PC-9 (cell line): Measurements from ENCODE around the gene ERC2. TPM values are rescaled to one million over a fixed set of nuclear protein-coding genes. Genes with fewer than 3 reads are reported as not detected.

Experiments used
- BruUV-seq: library from RNA; stranded (reverse); fragments of 400-500 nt; replicated peaks from 2 replicates; lab custom pipeline; 2021; lab: Mats Ljungman, UMichigan
- CTCF ChIA-PET: fragments of 300-600 bp; sonication (Branson Sonifier 250); formaldehyde crosslinking; loops from one replicate; lab custom pipeline; 2022; ENCODE audit warnings: antibody characterized with exemption; lab: Charles Lee
- POLR2A ChIA-PET: fragments of 300-600 bp; sonication (Branson Sonifier 250); formaldehyde crosslinking; loops from one replicate; lab custom pipeline; 2022; ENCODE audit warnings: antibody characterized with exemption; ENCODE audit not compliant: unreplicated experiment; lab: Charles Lee
- DNase-seq, 2 experiments: peaks; one replicate each; pipeline versions ENCODE4 v3.0.0 to v3.0.0-alpha.2; 2015 to 2022; ENCODE audit warnings: mixed read lengths in 1 of 2
- H2AFZ ChIP-seq: fragments of 200-600 bp; sonication (generic); 2 replicates; pipeline ENCODE4 v1.8.1; 2017; ENCODE audit warnings: antibody characterized with exemption
- H3F3A ChIP-seq: fragments of 200-600 bp; sonication (generic); 2 replicates; pipeline ENCODE4 v1.8.1; 2017; ENCODE audit warnings: antibody characterized with exemption, mild to moderate bottlenecking, low read depth; ENCODE audit not compliant: insufficient read depth
- H3K27ac ChIP-seq: fragments of 200-600 bp; sonication (generic); 2 replicates; pipeline ENCODE4 v1.6.1; 2016; ENCODE audit warnings: mixed run types
- H3K27me3 ChIP-seq: fragments of 200-600 bp; sonication (generic); 2 replicates; pipeline ENCODE4 v1.6.1; 2016; ENCODE audit warnings: low read depth, mixed run types; ENCODE audit not compliant: insufficient read depth
- H3K36me3 ChIP-seq: fragments of 200-600 bp; sonication (generic); 2 replicates; pipeline ENCODE4 v1.6.1; 2016; ENCODE audit warnings: low read depth, mixed run types
- H3K4me1 ChIP-seq: fragments of 200-600 bp; sonication (generic); replicated peaks from 2 replicates; pipeline ENCODE4 v1.6.1; 2016; ENCODE audit warnings: mixed run types; ENCODE audit not compliant: insufficient read depth
- H3K4me2 ChIP-seq: fragments of 200-600 bp; sonication (generic); 2 replicates; pipeline ENCODE4 v1.6.1; 2017; ENCODE audit warnings: mixed run types
- H3K4me3 ChIP-seq: fragments of 200-600 bp; sonication (generic); 2 replicates; pipeline ENCODE4 v1.6.1; 2016; ENCODE audit warnings: mixed run types
- H3K79me2 ChIP-seq: fragments of 200-600 bp; sonication (generic); 2 replicates; pipeline ENCODE4 v1.6.1; 2017; ENCODE audit warnings: low read depth, mixed run types
- H3K9me2 ChIP-seq: fragments of 200-600 bp; sonication (generic); 2 replicates; pipeline ENCODE4 v1.8.1; 2017; ENCODE audit warnings: mild to moderate bottlenecking; ENCODE audit not compliant: insufficient read depth
- H3K9me3 ChIP-seq: fragments of 200-600 bp; sonication (generic); 2 replicates; pipeline ENCODE4 v1.8.1; 2016; ENCODE audit warnings: low read depth; ENCODE audit not compliant: insufficient read depth
- H4K20me1 ChIP-seq: fragments of 200-600 bp; sonication (generic); 2 replicates; pipeline ENCODE4 v1.8.1; 2017; ENCODE audit not compliant: insufficient read depth
- CTCF ChIP-seq: fragments of 200-600 bp; sonication (generic); conservative IDR thresholded peaks from 2 replicates; pipeline ENCODE4 v1.6.1; 2017; ENCODE audit warnings: mixed run types, antibody characterized with exemption, mild to moderate bottlenecking, moderate library complexity
- EZH2 ChIP-seq: fragments of 200-600 bp; sonication (generic); IDR thresholded peaks from 2 replicates; pipeline ENCODE4 v1.8.0; 2017; ENCODE audit warnings: antibody characterized with exemption, low read depth
- intact Hi-C: fragments of 100-400 bp; cut with micrococcal nuclease; formaldehyde crosslinking; loops from one replicate; pipeline ENCODE4 v1.10.0; 2022; ENCODE audit not compliant: unreplicated experiment
- total RNA-seq: library from RNA; stranded (reverse); gene quantifications from 2 replicates; pipeline ENCODE4 v1.2.3, GENCODE V29; 2021

ERC2 gene
- total RNA-seq, 1 experiment from 2014 or later: 1.4 TPM

- ChIA-PET CTCF (no interaction called here), POLR2A (no interaction called here)
- Histone ChIP-seq H3K9me3 (no peaks in the 10 kb centered on the region), H2AFZ (no peak overlapping the region), H3K9me2 (no peaks in the 10 kb centered on the region), H3K79me2 (no peaks in the 10 kb centered on the region), H3K27ac (no peak overlapping the region), H3K4me2 (no peak overlapping the region), H3K4me3 (no peak overlapping the region), H3K27me3 (no peaks in the 10 kb centered on the region), H3F3A (no peaks in the 10 kb centered on the region), H3K4me1 (no peaks in the 10 kb centered on the region), H4K20me1 (no peaks in the 10 kb centered on the region), H3K36me3 (no peaks in the 10 kb centered on the region)
- no TSS peak for BruUV-seq
- TF ChIP-seq EZH2: no peak
- TF ChIP-seq CTCF: no peak
- no peak for DNase-seq
- intact Hi-C loops: no loop called here
Measured at GRCh38 chr3:55782807-55783206, 685.5 kb downstream of the ERC2 start.

GRCh38 chr3:55782351-55782750 lies 685.9 kb downstream of the ERC2 start:
- TF ChIP-seq CTCF (no peak), EZH2 (no peak)
- H3K27me3 ChIP-seq: no peaks in the 10 kb centered on the region
- H3F3A ChIP-seq: no peaks in the 10 kb centered on the region
- intact Hi-C loops: no loop called here
- DNase-seq: no peak
- H3K79me2 ChIP-seq: no peaks in the 10 kb centered on the region
- ChIA-PET POLR2A (no interaction called here), CTCF (no interaction called here)
- H3K4me1 ChIP-seq: no peaks in the 10 kb centered on the region
- H3K9me3 ChIP-seq: no peaks in the 10 kb centered on the region
- BruUV-seq: no TSS peak
- no peak overlapping the region for H3K4me2 ChIP-seq
- H2AFZ ChIP-seq: no peak overlapping the region
- H4K20me1 ChIP-seq: no peaks in the 10 kb centered on the region
- no peak overlapping the region for H3K27ac ChIP-seq
- no peaks in the 10 kb centered on the region for H3K9me2 ChIP-seq
- H3K4me3 ChIP-seq: no peak overlapping the region
- H3K36me3 ChIP-seq: no peaks in the 10 kb centered on the region

GRCh38 chr3:55780913-55781312 lies 687.4 kb downstream of the ERC2 start:
- Histone ChIP-seq H3K36me3 (no peaks in the 10 kb centered on the region), H3F3A (no peaks in the 10 kb centered on the region), H3K4me3 (no peak overlapping the region), H3K27ac (no peak overlapping the region), H3K27me3 (no peaks in the 10 kb centered on the region), H3K9me3 (no peaks in the 10 kb centered on the region), H3K4me1 (no peaks in the 10 kb centered on the region), H3K9me2 (no peaks in the 10 kb centered on the region), H2AFZ (no peak overlapping the region), H3K4me2 (no peak overlapping the region), H3K79me2 (no peaks in the 10 kb centered on the region), H4K20me1 (no peaks in the 10 kb centered on the region)
- no peak for DNase-seq
- no peak for TF ChIP-seq CTCF
- TF ChIP-seq EZH2: no peak
- ChIA-PET CTCF (no interaction called here), POLR2A (no interaction called here)
- intact Hi-C loops: no loop called here
- BruUV-seq: no TSS peak
